Measurements from ENCODE around the gene SPATA2L. TPM values are rescaled to one million over a fixed set of nuclear protein-coding genes. Genes with fewer than 3 reads are reported as not detected.

SPATA2L gene
- total RNA-seq, 1 donor: 14.8 TPM

GRCh38 chr16:89748076-89748475 is 46.6 kb upstream of the SPATA2L start:
- H3K27me3 ChIP-seq (ENCODE audit: insufficient read depth, low read length): no peaks in the 10 kb centered on the region
- no peak for TF ChIP-seq CTCF (IDR thresholded peaks at IDR 0.05; ENCODE audit: extremely low read depth, low read depth, low read length)
- peak; percentile 52 for DNase-seq (ENCODE audit: insufficient read length, low spot score, missing footprints)
- H4K20me1 ChIP-seq (ENCODE audit: insufficient read depth, low read length): no peaks in the 10 kb centered on the region
- no peaks in the 10 kb centered on the region for H3K79me2 ChIP-seq (ENCODE audit: insufficient read depth, low read length)
- no peak overlapping the region for H2AFZ ChIP-seq (ENCODE audit: low read length)
- H3K4me1 ChIP-seq (ENCODE audit: insufficient read depth, low read length): no peaks in the 10 kb centered on the region
- no peaks in the 10 kb centered on the region for H3K9me3 ChIP-seq (ENCODE audit: low read depth, low read length)
- no peak overlapping the region for H3K4me3 ChIP-seq (ENCODE audit: insufficient read depth, low read length)
- H3K36me3 ChIP-seq (ENCODE audit: insufficient read depth, low read length): peaks cover 5% of the 10 kb centered on the region
- H3K27ac ChIP-seq (ENCODE audit: low read depth, low read length): no peak overlapping the region
- no peak overlapping the region for H3K4me2 ChIP-seq (ENCODE audit: insufficient read depth, low read length)

- H3K9me3 ChIP-seq (ENCODE audit: low read depth, low read length): no peaks in the 10 kb centered on the region
Observed at GRCh38 chr16:89746043-89746442, 44.5 kb upstream of the SPATA2L start.

GRCh38 chr16:89744813-89745212 is 43.3 kb upstream of the SPATA2L start:
- Histone ChIP-seq H3K9me3 (ENCODE audit: low read depth, low read length) (no peaks in the 10 kb centered on the region), H2AFZ (ENCODE audit: low read length) (no peak overlapping the region), H3K27me3 (ENCODE audit: insufficient read depth, low read length) (no peaks in the 10 kb centered on the region), H3K4me2 (ENCODE audit: insufficient read depth, low read length) (no peak overlapping the region), H3K36me3 (ENCODE audit: insufficient read depth, low read length) (peaks cover 13% of the 10 kb centered on the region), H3K4me3 (ENCODE audit: insufficient read depth, low read length) (no peak overlapping the region), H3K4me1 (ENCODE audit: insufficient read depth, low read length) (no peaks in the 10 kb centered on the region), H3K27ac (ENCODE audit: low read depth, low read length) (no peak overlapping the region), H3K79me2 (ENCODE audit: insufficient read depth, low read length) (no peaks in the 10 kb centered on the region), H4K20me1 (ENCODE audit: insufficient read depth, low read length) (no peaks in the 10 kb centered on the region)
- TF ChIP-seq CTCF (IDR thresholded peaks at IDR 0.05; ENCODE audit: extremely low read depth, low read depth, low read length): no peak
- DNase-seq (ENCODE audit: insufficient read length, low spot score, missing footprints): peak; percentile 42

More at GRCh38 chr16:89746043-89746442, 44.5 kb upstream of the SPATA2L start:
- H3K4me3 ChIP-seq (ENCODE audit: insufficient read depth, low read length): no peak overlapping the region
- H2AFZ ChIP-seq (ENCODE audit: low read length): no peak overlapping the region
- no peaks in the 10 kb centered on the region for H4K20me1 ChIP-seq (ENCODE audit: insufficient read depth, low read length)
- no peaks in the 10 kb centered on the region for H3K79me2 ChIP-seq (ENCODE audit: insufficient read depth, low read length)
- TF ChIP-seq CTCF (IDR thresholded peaks at IDR 0.05; ENCODE audit: extremely low read depth, low read depth, low read length): no peak
- peaks cover 2% of the 10 kb centered on the region for H3K36me3 ChIP-seq (ENCODE audit: insufficient read depth, low read length)
- no peaks in the 10 kb centered on the region for H3K4me1 ChIP-seq (ENCODE audit: insufficient read depth, low read length)
- H3K27ac ChIP-seq (ENCODE audit: low read depth, low read length): no peak overlapping the region
- no peak overlapping the region for H3K4me2 ChIP-seq (ENCODE audit: insufficient read depth, low read length)
- DNase-seq (ENCODE audit: insufficient read length, low spot score, missing footprints): peak; percentile 10
- no peaks in the 10 kb centered on the region for H3K27me3 ChIP-seq (ENCODE audit: insufficient read depth, low read length)

GRCh38 chr16:89742948-89743347 is 41.4 kb upstream of the SPATA2L start:
- Histone ChIP-seq H2AFZ (ENCODE audit: low read length) (no peak overlapping the region), H4K20me1 (ENCODE audit: insufficient read depth, low read length) (no peaks in the 10 kb centered on the region), H3K27ac (ENCODE audit: low read depth, low read length) (no peak overlapping the region), H3K9me3 (ENCODE audit: low read depth, low read length) (no peaks in the 10 kb centered on the region), H3K79me2 (ENCODE audit: insufficient read depth, low read length) (no peaks in the 10 kb centered on the region), H3K4me3 (ENCODE audit: insufficient read depth, low read length) (no peak overlapping the region), H3K27me3 (ENCODE audit: insufficient read depth, low read length) (no peaks in the 10 kb centered on the region), H3K4me1 (ENCODE audit: insufficient read depth, low read length) (no peaks in the 10 kb centered on the region), H3K4me2 (ENCODE audit: insufficient read depth, low read length) (no peak overlapping the region), H3K36me3 (ENCODE audit: insufficient read depth, low read length) (peaks cover 32% of the 10 kb centered on the region)
- peak; percentile 29 for DNase-seq (ENCODE audit: insufficient read length, low spot score, missing footprints)
- no peak for TF ChIP-seq CTCF (IDR thresholded peaks at IDR 0.05; ENCODE audit: extremely low read depth, low read depth, low read length)
